GM20431 (cell line): ENCODE results near the gene INPP5D.

Experiments
- in situ Hi-C: fragments of 300-500 bp; cut with MseI, MboI; formaldehyde crosslinking; loops from one replicate; pipeline ENCODE4 v1.15.0; 2020; ENCODE audit warnings: low sequenced_read_pairs; ENCODE audit not compliant: unreplicated experiment

Gene INPP5D

GRCh38 chr2:233244818-233245217, 184.7 kb downstream of the INPP5D start:
- in situ Hi-C loops: no loop called here

GRCh38 chr2:233245406-233245805, 185.3 kb downstream of the INPP5D start:
- in situ Hi-C loops: no loop called here

GRCh38 chr2:233247116-233247515, 187.0 kb downstream of the INPP5D start:
- in situ Hi-C loops: no loop called here

GRCh38 chr2:233247744-233248143, 187.6 kb downstream of the INPP5D start:
- in situ Hi-C loops: no loop called here

GRCh38 chr2:233248999-233249398, 188.9 kb downstream of the INPP5D start:
- in situ Hi-C loops: no loop called here

GRCh38 chr2:233250568-233250967, 190.4 kb downstream of the INPP5D start:
- in situ Hi-C loops: no loop called here

- in situ Hi-C loops: no loop called here
Measured at GRCh38 chr2:233250985-233251305, 190.8 kb downstream of the INPP5D start.

GRCh38 chr2:233251306-233252116, 191.4 kb downstream of the INPP5D start, which contains the start of gene ATG16L1:
TSS of gene ATG16L1 (plus strand) at chr2:233251673. CDS start at chr2:233251828, 155 bp downstream.
- in situ Hi-C loops: no loop called here

GRCh38 chr2:233252227-233252626, 192.1 kb downstream of the INPP5D start:
- in situ Hi-C loops: no loop called here

- in situ Hi-C loops: no loop called here
Measured at GRCh38 chr2:233255151-233255550, 195.0 kb downstream of the INPP5D start.

GRCh38 chr2:233256048-233256447, 195.9 kb downstream of the INPP5D start:
- in situ Hi-C loops: no loop called here
